GM12865 (cell line): Measurements from ENCODE around the gene RAB27A.

Source experiments
- DNase-seq: peaks from one replicate; pipeline ENCODE4 v3.0.0; 2010; ENCODE audit warnings: low read depth
- H3K4me3 ChIP-seq: 2 replicates; pipeline ENCODE4 v1.5.1; 2011; ENCODE audit warnings: mild to moderate bottlenecking, low read depth, low read length, control low read depth
- TF ChIP-seq, protein P1 (sequence below): IDR thresholded peaks from 2 replicates; pipeline ENCODE4 v1.5.1; 2011; ENCODE audit warnings: low read length, control low read depth, low read depth, inconsistent platforms; ENCODE audit not compliant: insufficient read depth; ENCODE audit errors: missing control alignments

The RAB27A gene

DNA sequence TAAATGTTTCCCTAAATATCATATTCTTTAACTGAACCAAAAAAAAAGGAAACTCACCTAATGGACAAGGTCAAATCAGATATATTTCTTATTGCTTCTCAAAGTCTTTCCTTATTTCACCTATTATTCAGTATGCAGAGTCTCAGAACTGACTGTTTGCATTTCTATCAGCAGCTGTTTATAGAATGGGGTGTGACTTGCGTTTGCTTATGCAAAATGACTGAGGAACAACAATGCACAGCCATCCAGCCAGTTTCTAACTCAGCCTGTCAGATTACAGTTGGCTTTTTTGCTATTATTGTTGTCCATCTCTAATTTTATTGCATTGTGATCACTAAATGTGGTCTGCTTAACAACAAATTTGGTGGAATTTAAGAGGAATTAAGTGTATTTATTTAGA is 40.7 kb downstream of the RAB27A start:
- TF ChIP-seq, protein P1, sequence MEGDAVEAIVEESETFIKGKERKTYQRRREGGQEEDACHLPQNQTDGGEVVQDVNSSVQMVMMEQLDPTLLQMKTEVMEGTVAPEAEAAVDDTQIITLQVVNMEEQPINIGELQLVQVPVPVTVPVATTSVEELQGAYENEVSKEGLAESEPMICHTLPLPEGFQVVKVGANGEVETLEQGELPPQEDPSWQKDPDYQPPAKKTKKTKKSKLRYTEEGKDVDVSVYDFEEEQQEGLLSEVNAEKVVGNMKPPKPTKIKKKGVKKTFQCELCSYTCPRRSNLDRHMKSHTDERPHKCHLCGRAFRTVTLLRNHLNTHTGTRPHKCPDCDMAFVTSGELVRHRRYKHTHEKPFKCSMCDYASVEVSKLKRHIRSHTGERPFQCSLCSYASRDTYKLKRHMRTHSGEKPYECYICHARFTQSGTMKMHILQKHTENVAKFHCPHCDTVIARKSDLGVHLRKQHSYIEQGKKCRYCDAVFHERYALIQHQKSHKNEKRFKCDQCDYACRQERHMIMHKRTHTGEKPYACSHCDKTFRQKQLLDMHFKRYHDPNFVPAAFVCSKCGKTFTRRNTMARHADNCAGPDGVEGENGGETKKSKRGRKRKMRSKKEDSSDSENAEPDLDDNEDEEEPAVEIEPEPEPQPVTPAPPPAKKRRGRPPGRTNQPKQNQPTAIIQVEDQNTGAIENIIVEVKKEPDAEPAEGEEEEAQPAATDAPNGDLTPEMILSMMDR: no peak
- no peak overlapping the region for H3K4me3 ChIP-seq
- no peak for DNase-seq

DNA sequence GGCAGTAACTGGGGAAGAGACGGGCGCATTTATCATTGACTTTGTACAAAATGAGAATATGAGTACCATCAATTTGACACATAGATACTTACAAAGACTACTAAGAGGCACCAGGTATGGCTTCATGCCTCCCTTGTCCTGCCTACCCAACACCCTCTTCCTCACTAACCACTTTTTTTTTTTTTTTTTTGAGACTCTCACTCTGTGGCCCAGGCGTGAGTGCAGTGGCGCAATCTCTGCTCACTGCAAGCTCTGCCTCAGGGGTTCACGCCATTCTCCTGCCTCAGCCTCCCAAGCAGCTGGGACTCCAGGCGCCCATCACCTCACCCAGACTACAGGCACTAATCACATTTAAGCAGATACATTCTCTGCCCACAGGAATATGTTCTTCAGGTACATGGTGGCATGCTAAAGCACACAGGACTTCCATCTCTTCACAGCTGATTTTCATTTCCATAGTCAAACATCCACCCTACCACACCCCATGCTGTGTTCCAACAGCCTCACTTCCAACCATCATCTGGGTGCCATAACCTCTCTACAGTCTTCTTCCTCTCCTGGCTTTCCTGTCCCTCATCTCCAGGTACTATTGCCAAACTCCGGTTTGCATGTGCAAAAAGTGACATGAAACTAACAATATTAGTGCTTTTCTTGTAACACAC is 41.7 kb downstream of the RAB27A start:
- no peak overlapping the region for H3K4me3 ChIP-seq
- TF ChIP-seq, protein P1: no peak
- no peak for DNase-seq

DNA sequence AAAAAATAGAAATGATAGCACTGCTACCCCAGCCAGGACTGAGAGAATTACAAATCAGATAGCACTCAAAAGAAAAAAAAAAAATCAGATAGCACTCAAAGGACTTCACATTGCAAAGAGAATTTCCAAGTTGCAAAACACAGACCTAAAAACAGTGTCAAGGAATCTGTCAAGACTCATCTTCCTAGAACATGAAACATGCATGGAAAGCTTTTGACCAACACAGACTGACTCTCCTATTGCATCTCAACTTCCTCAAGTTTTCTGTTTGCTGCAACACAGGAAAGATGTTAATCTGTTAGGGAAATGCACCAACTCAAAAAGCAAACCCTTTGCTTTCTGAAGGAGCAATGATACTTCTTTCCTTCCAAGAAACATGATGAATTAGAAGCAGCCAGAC is 42.3 kb downstream of the RAB27A start:
- no peak for DNase-seq
- H3K4me3 ChIP-seq: no peak overlapping the region
- TF ChIP-seq, protein P1: no peak

GRCh38 chr15:55246567-55246966 is 43.0 kb downstream of the RAB27A start:
- DNase-seq: no peak
- no peak overlapping the region for H3K4me3 ChIP-seq
- TF ChIP-seq, protein P1: no peak

DNA sequence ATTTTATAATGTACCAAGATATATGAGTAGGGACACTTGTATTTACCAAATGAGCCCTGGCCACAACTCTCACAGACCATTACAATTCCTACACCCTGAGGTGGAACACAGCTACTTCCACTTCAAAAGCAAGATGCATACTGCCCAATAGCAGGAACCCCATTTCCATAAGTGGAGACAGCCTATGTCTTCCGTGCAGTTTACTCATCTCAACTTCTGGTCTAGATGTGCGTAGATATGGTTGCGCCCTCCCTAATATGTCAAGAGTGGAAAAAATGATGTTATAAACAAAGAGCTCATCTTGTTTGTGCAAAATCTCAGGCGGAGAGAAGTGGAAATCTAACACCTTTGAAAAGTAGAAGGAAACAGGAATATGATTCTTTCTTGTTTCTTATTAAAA is 44.6 kb downstream of the RAB27A start:
- no peak overlapping the region for H3K4me3 ChIP-seq
- no peak for DNase-seq
- TF ChIP-seq, protein P1: no peak

- no peak overlapping the region for H3K4me3 ChIP-seq
- TF ChIP-seq, protein P1: no peak
- no peak for DNase-seq
Observed at GRCh38 chr15:55241891-55242290, 47.7 kb downstream of the RAB27A start.

DNA sequence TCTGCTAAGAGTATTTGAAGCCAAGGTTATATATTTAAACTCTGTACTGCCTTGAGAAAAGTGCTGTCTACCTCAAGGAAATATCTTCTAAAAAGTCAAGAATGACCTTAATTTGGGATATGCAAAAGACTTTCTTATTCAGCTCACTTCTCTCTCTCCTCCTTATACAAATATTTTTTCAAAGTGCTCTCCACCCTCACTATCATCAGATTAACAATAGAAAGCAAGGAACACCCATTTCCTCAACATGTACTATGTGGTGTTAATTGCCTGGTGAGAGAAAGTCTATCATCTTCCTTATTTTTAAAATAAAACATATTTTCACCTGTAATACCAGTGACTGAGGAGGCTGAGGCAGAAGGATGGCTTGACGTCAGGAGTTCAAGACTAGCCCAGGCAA is 48.4 kb downstream of the RAB27A start:
- TF ChIP-seq, protein P1: no peak
- no peak for DNase-seq
- no peak overlapping the region for H3K4me3 ChIP-seq
